Measurements from ENCODE around the gene PRPF6. TPM values are rescaled to one million over a fixed set of nuclear protein-coding genes. Genes with fewer than 3 reads are reported as not detected.

Gene PRPF6
- polyA plus RNA-seq, 1 donor from 2014 or later: 91.9 TPM

DNA sequence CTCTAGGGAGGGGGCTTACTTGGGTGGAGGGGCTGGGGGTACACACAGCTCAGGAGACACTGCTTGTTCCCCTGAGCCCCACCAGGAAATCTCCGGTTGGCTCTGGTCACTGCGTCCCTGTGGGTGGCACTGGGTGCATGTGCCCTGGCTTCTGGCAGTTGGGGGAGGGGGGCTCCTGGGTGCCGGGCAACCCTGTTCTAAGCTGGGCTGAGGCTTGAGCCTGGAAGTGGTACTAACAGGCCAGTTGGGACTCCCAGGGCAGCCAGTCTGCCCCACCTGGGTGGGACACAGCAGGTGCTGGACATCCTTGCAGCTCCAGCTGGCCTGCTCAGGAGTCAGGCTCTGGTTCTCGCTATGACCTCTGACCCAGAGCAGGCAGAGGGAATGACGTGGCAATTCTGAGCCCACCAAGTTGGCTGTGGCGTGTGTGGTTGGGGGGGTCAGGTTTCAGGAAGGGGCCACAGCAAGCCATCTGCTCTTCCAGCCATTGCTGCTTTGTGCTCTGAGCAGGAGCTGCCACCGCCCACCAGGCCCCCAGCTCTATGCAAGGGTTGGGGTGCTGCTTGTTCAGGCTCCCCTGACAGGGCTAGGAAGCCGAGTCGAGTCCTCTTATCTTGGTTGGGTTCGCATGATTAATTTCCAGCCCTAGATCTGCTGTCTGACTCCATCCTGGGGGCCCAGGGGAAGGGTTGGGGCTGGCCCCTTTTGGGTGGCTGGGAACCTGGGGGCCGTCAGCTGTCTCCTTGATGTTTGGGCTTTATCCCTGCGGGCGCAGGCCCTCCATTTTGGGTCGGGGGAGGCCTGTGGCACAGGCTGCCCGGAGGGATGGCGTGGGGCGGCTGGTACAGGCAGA lies 55.6 kb downstream of the PRPF6 start:
- TF ChIP-seq EZH2 (IDR thresholded peaks at IDR 0.05; ENCODE audit: borderline replicate concordance, insufficient read depth, low read length, poor library complexity, severe bottlenecking) (no peak), EP300 (conservative IDR thresholded peaks at IDR 0.05; ENCODE audit: poor library complexity, severe bottlenecking) (no peak), SMC3 (conservative IDR thresholded peaks at IDR 0.05; ENCODE audit: poor library complexity) (no peak), TAF1 (IDR thresholded peaks at IDR 0.05; ENCODE audit: low read depth) (no peak), RAD21 (conservative IDR thresholded peaks at IDR 0.05) (no peak), MXI1 (conservative IDR thresholded peaks at IDR 0.05; ENCODE audit: poor library complexity, severe bottlenecking) (no peak), POLR2AphosphoS5 (IDR thresholded peaks at IDR 0.05) (no peak)
- TF ChIP-seq, protein P1, sequence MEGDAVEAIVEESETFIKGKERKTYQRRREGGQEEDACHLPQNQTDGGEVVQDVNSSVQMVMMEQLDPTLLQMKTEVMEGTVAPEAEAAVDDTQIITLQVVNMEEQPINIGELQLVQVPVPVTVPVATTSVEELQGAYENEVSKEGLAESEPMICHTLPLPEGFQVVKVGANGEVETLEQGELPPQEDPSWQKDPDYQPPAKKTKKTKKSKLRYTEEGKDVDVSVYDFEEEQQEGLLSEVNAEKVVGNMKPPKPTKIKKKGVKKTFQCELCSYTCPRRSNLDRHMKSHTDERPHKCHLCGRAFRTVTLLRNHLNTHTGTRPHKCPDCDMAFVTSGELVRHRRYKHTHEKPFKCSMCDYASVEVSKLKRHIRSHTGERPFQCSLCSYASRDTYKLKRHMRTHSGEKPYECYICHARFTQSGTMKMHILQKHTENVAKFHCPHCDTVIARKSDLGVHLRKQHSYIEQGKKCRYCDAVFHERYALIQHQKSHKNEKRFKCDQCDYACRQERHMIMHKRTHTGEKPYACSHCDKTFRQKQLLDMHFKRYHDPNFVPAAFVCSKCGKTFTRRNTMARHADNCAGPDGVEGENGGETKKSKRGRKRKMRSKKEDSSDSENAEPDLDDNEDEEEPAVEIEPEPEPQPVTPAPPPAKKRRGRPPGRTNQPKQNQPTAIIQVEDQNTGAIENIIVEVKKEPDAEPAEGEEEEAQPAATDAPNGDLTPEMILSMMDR (IDR thresholded peaks at IDR 0.05; ENCODE audit: poor library complexity, severe bottlenecking): no peak
- TF ChIP-seq, protein P2, sequence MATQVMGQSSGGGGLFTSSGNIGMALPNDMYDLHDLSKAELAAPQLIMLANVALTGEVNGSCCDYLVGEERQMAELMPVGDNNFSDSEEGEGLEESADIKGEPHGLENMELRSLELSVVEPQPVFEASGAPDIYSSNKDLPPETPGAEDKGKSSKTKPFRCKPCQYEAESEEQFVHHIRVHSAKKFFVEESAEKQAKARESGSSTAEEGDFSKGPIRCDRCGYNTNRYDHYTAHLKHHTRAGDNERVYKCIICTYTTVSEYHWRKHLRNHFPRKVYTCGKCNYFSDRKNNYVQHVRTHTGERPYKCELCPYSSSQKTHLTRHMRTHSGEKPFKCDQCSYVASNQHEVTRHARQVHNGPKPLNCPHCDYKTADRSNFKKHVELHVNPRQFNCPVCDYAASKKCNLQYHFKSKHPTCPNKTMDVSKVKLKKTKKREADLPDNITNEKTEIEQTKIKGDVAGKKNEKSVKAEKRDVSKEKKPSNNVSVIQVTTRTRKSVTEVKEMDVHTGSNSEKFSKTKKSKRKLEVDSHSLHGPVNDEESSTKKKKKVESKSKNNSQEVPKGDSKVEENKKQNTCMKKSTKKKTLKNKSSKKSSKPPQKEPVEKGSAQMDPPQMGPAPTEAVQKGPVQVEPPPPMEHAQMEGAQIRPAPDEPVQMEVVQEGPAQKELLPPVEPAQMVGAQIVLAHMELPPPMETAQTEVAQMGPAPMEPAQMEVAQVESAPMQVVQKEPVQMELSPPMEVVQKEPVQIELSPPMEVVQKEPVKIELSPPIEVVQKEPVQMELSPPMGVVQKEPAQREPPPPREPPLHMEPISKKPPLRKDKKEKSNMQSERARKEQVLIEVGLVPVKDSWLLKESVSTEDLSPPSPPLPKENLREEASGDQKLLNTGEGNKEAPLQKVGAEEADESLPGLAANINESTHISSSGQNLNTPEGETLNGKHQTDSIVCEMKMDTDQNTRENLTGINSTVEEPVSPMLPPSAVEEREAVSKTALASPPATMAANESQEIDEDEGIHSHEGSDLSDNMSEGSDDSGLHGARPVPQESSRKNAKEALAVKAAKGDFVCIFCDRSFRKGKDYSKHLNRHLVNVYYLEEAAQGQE (IDR thresholded peaks at IDR 0.05; ENCODE audit: borderline replicate concordance): no peak

GRCh38 chr20:64037199-64037497 lies 56.2 kb downstream of the PRPF6 start:
- no peak overlapping the region for H3K4me2 ChIP-seq (ENCODE audit: low read length)
- no peak overlapping the region for H2AFZ ChIP-seq (ENCODE audit: low read depth, low read length)
- H3K4me3 ChIP-seq (ENCODE audit: low read length): no peak overlapping the region
- no peak overlapping the region for H3K9ac ChIP-seq (ENCODE audit: low read length)
- H3K27me3 ChIP-seq (ENCODE audit: insufficient read depth, low read depth, low read length): peaks cover 54% of the 10 kb centered on the region
- no peaks in the 10 kb centered on the region for H3K9me2 ChIP-seq (ENCODE audit: insufficient read depth, low read length)
- H3K79me2 ChIP-seq (replicated peaks; ENCODE audit: insufficient read depth, low read length): no peaks in the 10 kb centered on the region
- H3K27ac ChIP-seq (ENCODE audit: low read length): no peak overlapping the region
- no peaks in the 10 kb centered on the region for H3K36me3 ChIP-seq (ENCODE audit: insufficient read depth, low read length)
- TF ChIP-seq EP300 (conservative IDR thresholded peaks at IDR 0.05; ENCODE audit: poor library complexity, severe bottlenecking): no peak
- TF ChIP-seq, protein P2 (IDR thresholded peaks at IDR 0.05; ENCODE audit: borderline replicate concordance): no peak
- TF ChIP-seq SMC3 (conservative IDR thresholded peaks at IDR 0.05; ENCODE audit: poor library complexity): no peak
- no peak for TF ChIP-seq EZH2 (IDR thresholded peaks at IDR 0.05; ENCODE audit: borderline replicate concordance, insufficient read depth, low read length, poor library complexity, severe bottlenecking)
- no peak for TF ChIP-seq TAF1 (IDR thresholded peaks at IDR 0.05; ENCODE audit: low read depth)
- no peak for TF ChIP-seq MXI1 (conservative IDR thresholded peaks at IDR 0.05; ENCODE audit: poor library complexity, severe bottlenecking)
- TF ChIP-seq, protein P1 (IDR thresholded peaks at IDR 0.05; ENCODE audit: poor library complexity, severe bottlenecking): no peak
- TF ChIP-seq POLR2AphosphoS5 (IDR thresholded peaks at IDR 0.05): no peak
- no peak for TF ChIP-seq RAD21 (conservative IDR thresholded peaks at IDR 0.05)
- H3K9me3 ChIP-seq (ENCODE audit: low read length): no peaks in the 10 kb centered on the region
- H3F3A ChIP-seq (ENCODE audit: insufficient read depth, low read length, poor library complexity, severe bottlenecking): no peaks in the 10 kb centered on the region
- H4K20me1 ChIP-seq (ENCODE audit: insufficient read depth): no peaks in the 10 kb centered on the region

More for the DNA sequence above, 55.6 kb downstream of the PRPF6 start:
- Histone ChIP-seq H3K4me2 (ENCODE audit: low read length) (no peak overlapping the region), H3K9me3 (ENCODE audit: low read length) (no peaks in the 10 kb centered on the region), H2AFZ (ENCODE audit: low read depth, low read length) (no peak overlapping the region), H3K36me3 (ENCODE audit: insufficient read depth, low read length) (no peaks in the 10 kb centered on the region), H3K9ac (ENCODE audit: low read length) (no peak overlapping the region), H3K9me2 (ENCODE audit: insufficient read depth, low read length) (no peaks in the 10 kb centered on the region), H3K27ac (ENCODE audit: low read length) (no peak overlapping the region), H4K20me1 (ENCODE audit: insufficient read depth) (no peaks in the 10 kb centered on the region), H3F3A (ENCODE audit: insufficient read depth, low read length, poor library complexity, severe bottlenecking) (no peaks in the 10 kb centered on the region), H3K27me3 (ENCODE audit: insufficient read depth, low read depth, low read length) (peaks cover 48% of the 10 kb centered on the region), H3K79me2 (replicated peaks; ENCODE audit: insufficient read depth, low read length) (no peaks in the 10 kb centered on the region), H3K4me3 (ENCODE audit: low read length) (no peak overlapping the region)
